ENCODE data around the gene HORMAD2. TPM values are rescaled to one million over a fixed set of nuclear protein-coding genes. Genes with fewer than 3 reads are reported as not detected.

The HORMAD2 gene
- total RNA-seq, 4 donors from 2014 or later: not detected

DNA sequence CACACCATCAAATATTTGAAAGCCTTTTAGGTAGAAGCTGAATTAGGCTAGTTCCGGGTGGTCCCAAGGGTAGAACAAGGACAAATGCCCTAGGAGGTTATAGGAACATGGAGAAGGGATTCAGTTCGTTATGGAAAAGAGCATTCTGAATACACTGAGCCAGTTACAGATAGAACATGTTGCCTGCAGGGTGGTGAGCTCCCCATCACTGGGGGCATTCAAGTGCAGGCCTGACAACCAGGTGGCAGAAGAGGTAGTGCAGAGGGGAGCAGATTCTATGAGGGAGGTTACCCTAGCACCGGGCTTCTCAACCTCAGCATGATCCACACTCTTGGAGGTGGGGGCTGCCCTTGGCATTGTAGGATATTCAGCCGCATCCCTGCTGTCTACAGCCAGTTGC, 142.1 kb downstream of the HORMAD2 start:
- no peaks in the 10 kb centered on the region for H3K9me3 ChIP-seq
- H3K4me3 ChIP-seq: no peak overlapping the region
- H3K36me3 ChIP-seq: no peaks in the 10 kb centered on the region
- 58% methylated on average over 2 of the region's 4 CpGs; no CpG with 5 or more reads in 1 of the 2 donors for WGBS, 2 donors (ENCODE audit: low coverage in 1 of 2)
- H3K4me1 ChIP-seq: no peaks in the 10 kb centered on the region
- H3K27ac ChIP-seq: no peak overlapping the region
- no peak for ATAC-seq
- TF ChIP-seq POLR2A (IDR thresholded peaks at IDR 0.05) (no peak), EP300 (IDR thresholded peaks at IDR 0.05) (no peak), POLR2AphosphoS5 (IDR thresholded peaks at IDR 0.05) (no peak)
- TF ChIP-seq, protein P1, sequence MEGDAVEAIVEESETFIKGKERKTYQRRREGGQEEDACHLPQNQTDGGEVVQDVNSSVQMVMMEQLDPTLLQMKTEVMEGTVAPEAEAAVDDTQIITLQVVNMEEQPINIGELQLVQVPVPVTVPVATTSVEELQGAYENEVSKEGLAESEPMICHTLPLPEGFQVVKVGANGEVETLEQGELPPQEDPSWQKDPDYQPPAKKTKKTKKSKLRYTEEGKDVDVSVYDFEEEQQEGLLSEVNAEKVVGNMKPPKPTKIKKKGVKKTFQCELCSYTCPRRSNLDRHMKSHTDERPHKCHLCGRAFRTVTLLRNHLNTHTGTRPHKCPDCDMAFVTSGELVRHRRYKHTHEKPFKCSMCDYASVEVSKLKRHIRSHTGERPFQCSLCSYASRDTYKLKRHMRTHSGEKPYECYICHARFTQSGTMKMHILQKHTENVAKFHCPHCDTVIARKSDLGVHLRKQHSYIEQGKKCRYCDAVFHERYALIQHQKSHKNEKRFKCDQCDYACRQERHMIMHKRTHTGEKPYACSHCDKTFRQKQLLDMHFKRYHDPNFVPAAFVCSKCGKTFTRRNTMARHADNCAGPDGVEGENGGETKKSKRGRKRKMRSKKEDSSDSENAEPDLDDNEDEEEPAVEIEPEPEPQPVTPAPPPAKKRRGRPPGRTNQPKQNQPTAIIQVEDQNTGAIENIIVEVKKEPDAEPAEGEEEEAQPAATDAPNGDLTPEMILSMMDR (IDR thresholded peaks at IDR 0.05): no peak
- H3K27me3 ChIP-seq: peaks cover 28% of the 10 kb centered on the region

DNA sequence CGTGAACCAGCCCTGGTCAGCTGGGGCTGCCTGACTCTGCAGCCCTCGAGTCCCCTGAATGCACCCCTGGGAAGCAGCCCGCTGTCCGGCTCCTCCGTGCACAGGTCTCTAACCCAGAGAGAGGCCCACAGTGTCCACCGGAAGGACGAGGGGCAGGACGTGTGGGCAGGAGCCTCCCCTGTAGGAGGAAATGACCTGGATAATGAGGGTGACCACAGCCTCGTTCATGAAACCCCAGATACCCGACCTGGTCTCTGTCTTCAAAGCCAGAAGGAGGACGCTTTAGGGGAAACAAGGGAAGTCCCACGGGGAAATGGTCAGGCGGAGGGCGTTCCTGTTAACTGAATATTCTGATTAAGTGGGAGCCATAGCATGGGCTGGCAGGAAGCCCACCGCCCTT, 143.0 kb downstream of the HORMAD2 start:
- peaks cover 28% of the 10 kb centered on the region for H3K27me3 ChIP-seq
- H3K27ac ChIP-seq: no peak overlapping the region
- no peaks in the 10 kb centered on the region for H3K9me3 ChIP-seq
- TF ChIP-seq EP300 (IDR thresholded peaks at IDR 0.05) (no peak), POLR2A (IDR thresholded peaks at IDR 0.05) (no peak), POLR2AphosphoS5 (IDR thresholded peaks at IDR 0.05) (no peak)
- TF ChIP-seq, protein P1 (IDR thresholded peaks at IDR 0.05): no peak
- no peaks in the 10 kb centered on the region for H3K4me1 ChIP-seq
- H3K36me3 ChIP-seq: no peaks in the 10 kb centered on the region
- H3K4me3 ChIP-seq: no peak overlapping the region
- 55 to 60% methylated on average over 4 to 7 of the region's 15 CpGs for WGBS, 2 donors (ENCODE audit: low coverage in 1 of 2)
- ATAC-seq: no peak

DNA sequence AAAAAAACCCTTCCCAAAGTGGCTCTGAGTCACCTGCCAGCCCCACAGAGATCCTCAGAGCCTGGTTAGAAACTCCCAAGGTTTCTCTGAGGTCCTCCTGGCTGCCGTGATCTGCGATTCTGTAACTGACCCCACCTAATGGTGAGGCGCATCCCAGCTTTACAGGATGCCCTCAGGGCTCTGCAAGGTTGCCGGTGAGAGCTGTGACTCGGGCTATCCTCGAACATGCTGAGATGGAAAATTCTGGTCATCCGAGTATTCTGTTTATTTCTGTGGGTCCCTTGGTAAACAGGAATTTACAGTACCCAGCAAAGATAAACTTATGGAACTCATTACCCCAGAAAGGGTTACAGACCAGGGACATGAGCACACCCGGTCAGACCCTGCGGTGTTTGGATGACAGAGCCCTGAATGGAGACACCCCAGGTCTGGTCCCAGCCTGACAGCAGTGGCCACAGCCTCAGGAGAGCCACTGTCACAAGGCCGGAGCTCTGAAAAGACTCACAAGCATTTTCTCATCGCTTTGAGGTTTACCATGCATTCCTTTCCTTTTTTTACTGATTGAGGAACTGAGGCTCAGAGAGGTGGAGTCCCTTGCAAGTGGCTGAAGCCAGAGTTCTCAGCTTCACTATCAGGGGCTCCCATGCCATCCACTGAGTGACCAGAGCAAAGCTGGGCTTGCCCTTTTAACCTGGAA, 144.0 kb downstream of the HORMAD2 start:
- Histone ChIP-seq H3K36me3 (no peaks in the 10 kb centered on the region), H3K4me3 (no peak overlapping the region), H3K4me1 (no peaks in the 10 kb centered on the region), H3K27me3 (peaks cover 34% of the 10 kb centered on the region), H3K9me3 (no peaks in the 10 kb centered on the region), H3K27ac (no peak overlapping the region)
- no peak for ATAC-seq
- TF ChIP-seq, protein P1 (IDR thresholded peaks at IDR 0.05): no peak
- TF ChIP-seq POLR2AphosphoS5 (IDR thresholded peaks at IDR 0.05) (no peak), POLR2A (IDR thresholded peaks at IDR 0.05) (no peak), EP300 (IDR thresholded peaks at IDR 0.05) (no peak)
- 55 to 60% methylated on average over 1 to 10 of the region's 11 CpGs for WGBS, 2 donors (ENCODE audit: low coverage in 1 of 2)

DNA sequence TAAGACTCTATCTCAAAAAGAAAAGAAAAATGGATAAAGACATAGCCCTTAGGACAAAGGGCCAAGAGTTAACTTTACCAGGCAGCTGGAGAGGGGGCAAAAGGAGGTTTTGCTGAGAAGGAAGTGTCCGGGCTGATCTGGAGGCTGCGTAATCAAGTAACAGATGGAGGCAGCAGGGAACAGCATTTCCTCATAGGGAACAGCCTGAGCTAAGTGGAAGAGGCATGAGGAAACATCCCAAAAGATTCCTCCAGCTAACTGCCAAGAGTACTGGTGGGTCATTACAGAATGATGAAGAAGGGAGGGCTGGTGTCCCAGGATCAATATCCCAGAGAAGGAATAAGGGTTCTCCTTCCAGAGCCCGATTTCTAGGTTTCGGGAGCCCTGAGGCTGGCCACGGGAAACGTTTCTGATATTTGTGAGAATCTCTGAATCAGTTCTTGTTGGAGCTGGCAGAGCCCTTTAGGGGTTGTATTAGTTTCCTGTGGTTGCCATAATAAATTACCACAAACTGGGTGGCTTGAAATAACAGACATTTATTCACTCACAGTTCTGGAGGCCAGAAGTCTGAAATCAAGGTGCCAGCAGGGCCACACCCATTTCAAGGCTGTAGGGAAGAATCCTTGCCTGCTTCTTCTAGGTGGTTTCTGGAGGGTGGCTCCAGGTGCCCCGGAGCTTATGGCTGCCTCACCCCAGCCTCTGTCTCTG, 145.1 kb downstream of the HORMAD2 start:
- no peaks in the 10 kb centered on the region for H3K9me3 ChIP-seq
- TF ChIP-seq POLR2A (IDR thresholded peaks at IDR 0.05) (no peak), EP300 (IDR thresholded peaks at IDR 0.05) (no peak), POLR2AphosphoS5 (IDR thresholded peaks at IDR 0.05) (no peak)
- TF ChIP-seq, protein P1 (IDR thresholded peaks at IDR 0.05): no peak
- no peak for ATAC-seq
- no peaks in the 10 kb centered on the region for H3K36me3 ChIP-seq
- no peak overlapping the region for H3K4me3 ChIP-seq
- H3K4me1 ChIP-seq: no peaks in the 10 kb centered on the region
- H3K27ac ChIP-seq: no peak overlapping the region
- peaks cover 37% of the 10 kb centered on the region for H3K27me3 ChIP-seq
- WGBS, 2 donors (ENCODE audit: low coverage in 1 of 2): 86 to 91% methylated on average over 5 to 6 of the region's 7 CpGs
